ENCODE data around the gene CYLD.

The CYLD gene

GRCh38 chr16:50733468-50733867 lies 8.4 kb upstream of the CYLD start:
- Histone ChIP-seq H3K4me3 (ENCODE audit: low read depth, low read length) (no peak overlapping the region), H3K36me3 (ENCODE audit: control insufficient read depth in 2 of 2, insufficient read depth in 1 of 2, low read length in 2 of 2) (no peaks in the 10 kb centered on the region), H3K9me3 (ENCODE audit: control insufficient read depth, insufficient read depth, low read depth, low read length) (no peaks in the 10 kb centered on the region), H3K4me1 (ENCODE audit: control insufficient read depth, insufficient read depth, low read length) (no peaks in the 10 kb centered on the region), H3K27ac (ENCODE audit: extremely low read depth, low read depth, low read length) (no peak overlapping the region)
- ChIA-PET POLR2A (no interaction called here), CTCF (no interaction called here)
- no peak for TF ChIP-seq HIC1 (tag by site-specific recombination; IDR thresholded peaks at IDR 0.05)
- TF ChIP-seq ZNF324 (tag by site-specific recombination; IDR thresholded peaks at IDR 0.05) = no peak
- no peak for TF ChIP-seq ZNF280C (tag by site-specific recombination; IDR thresholded peaks at IDR 0.05)
- no peak for TF ChIP-seq ZNF121 (tag by site-specific recombination; IDR thresholded peaks at IDR 0.05)
- no peak for TF ChIP-seq ZNF48 (tag by site-specific recombination; IDR thresholded peaks at IDR 0.05)
- TF ChIP-seq ZNF692 (tag by site-specific recombination; IDR thresholded peaks at IDR 0.05) = no peak
- no peak for TF ChIP-seq KLF9 (tag by site-specific recombination; IDR thresholded peaks at IDR 0.05; ENCODE audit: low read depth)
- no peak for TF ChIP-seq ZNF266 (tag by site-specific recombination; IDR thresholded peaks at IDR 0.05; ENCODE audit: low read depth)
- TF ChIP-seq PRDM10 (tag by site-specific recombination; IDR thresholded peaks at IDR 0.05) = no peak
- no peak for TF ChIP-seq ZNF560 (tag by site-specific recombination; IDR thresholded peaks at IDR 0.05; ENCODE audit: borderline replicate concordance)
- no peak for TF ChIP-seq ZNF223 (tag by site-specific recombination; IDR thresholded peaks at IDR 0.05)
- TF ChIP-seq SP2 (tag by site-specific recombination; IDR thresholded peaks at IDR 0.05) = no peak
- no peak for TF ChIP-seq ZSCAN30 (tag by site-specific recombination; IDR thresholded peaks at IDR 0.05)
- TF ChIP-seq ZBTB26 (tag by site-specific recombination; optimal IDR thresholded peaks at IDR 0.05) = no peak
- no peak for TF ChIP-seq ZNF248 (tag by site-specific recombination; IDR thresholded peaks at IDR 0.05)
- no peak for TF ChIP-seq ZNF558 (tag by site-specific recombination; IDR thresholded peaks at IDR 0.05)
- no peak for TF ChIP-seq KLF16 (tag by site-specific recombination; IDR thresholded peaks at IDR 0.05)
- no peak for TF ChIP-seq ZNF202 (tag by site-specific recombination; IDR thresholded peaks at IDR 0.05; ENCODE audit: borderline replicate concordance)

All from HEK293 (cell line).